ENCODE measurements around the gene PMM1. TPM values are rescaled to one million over a fixed set of nuclear protein-coding genes. Genes with fewer than 3 reads are reported as not detected.

PMM1 gene
- polyA plus RNA-seq, 1 of the 3 experiments (the other 2 are of a cell fraction) = 46.4 TPM

DNA sequence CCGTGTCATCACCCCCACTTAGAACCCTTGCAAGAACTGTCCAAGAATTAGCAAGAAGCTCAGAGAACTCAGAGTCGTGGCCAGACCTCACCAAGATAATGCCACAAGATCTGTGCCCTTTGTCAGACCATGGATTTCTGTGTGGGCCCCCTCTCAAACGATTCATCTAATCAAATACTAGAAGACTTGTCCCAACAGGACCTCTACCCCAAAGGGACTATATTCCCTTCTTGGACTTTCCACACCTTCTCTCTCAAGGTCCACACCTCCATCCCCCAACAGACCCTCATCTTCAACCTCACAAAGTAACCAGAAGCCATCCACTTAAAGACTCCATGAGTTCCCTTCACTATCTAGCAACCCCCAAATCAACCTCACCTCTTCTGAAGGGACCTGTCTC lies 48.2 kb downstream of the PMM1 start:
- WGBS (ENCODE audit: low lambda C conversion rate) = 79% methylated on average over 3 of the region's 3 CpGs
- Histone ChIP-seq H3K9me2 (no peaks in the 10 kb centered on the region), H3K27ac (ENCODE audit: low read depth in 2 of 2, low read length in 1 of 2) (no peak overlapping the region), H3K4me1 (ENCODE audit: control insufficient read depth in 1 of 2, insufficient read depth in 2 of 2, low read depth in 1 of 2, low read length in 1 of 2) (peaks cover 4 to 8% of the 10 kb centered on the region in 2 experiments; a peak in 2 of 4 replicates), H3K9ac (no peak overlapping the region), H3K36me3 (replicated peaks in 1 of 2; ENCODE audit: control insufficient read depth in 1 of 2, insufficient read depth in 2 of 2, low read length in 1 of 2) (no peaks in the 10 kb centered on the region), H3K4me3 (ENCODE audit: low read depth in 2 of 2, low read length in 1 of 2) (no peak overlapping the region), H3K9me3 (no peaks in the 10 kb centered on the region), H3K27me3 (ENCODE audit: insufficient read depth) (no peaks in the 10 kb centered on the region), H3F3A (replicated peaks; ENCODE audit: insufficient read depth) (no peaks in the 10 kb centered on the region), H3K79me2 (ENCODE audit: insufficient read depth) (peaks cover 50% of the 10 kb centered on the region), H2AFZ (ENCODE audit: low read depth) (no peak overlapping the region), H3K4me2 (no peak overlapping the region), H4K20me1 (ENCODE audit: insufficient read depth) (peaks cover 18% of the 10 kb centered on the region; the same call in 1 of the 2 replicates)
- ChIA-PET CTCF (interaction anchor here (0.6 to 2.2 kb wide), 3 partner anchors 9 to 56 kb away, joined by 3 to 12 read pairs (median 3); partner anchors contain the start of gene CSDC2), POLR2A (no interaction called here)
- DNase-seq = no peak
- TF ChIP-seq MEF2A (IDR thresholded peaks at IDR 0.05; ENCODE audit: borderline replicate concordance, low read depth) (no peak), SMC3 (IDR thresholded peaks at IDR 0.05; ENCODE audit: low read depth, low read length) (no peak), SIN3A (IDR thresholded peaks at IDR 0.05; ENCODE audit: borderline replicate concordance, low read depth, low read length) (no peak), RFX5 (IDR thresholded peaks at IDR 0.05; ENCODE audit: low read length) (no peak), GABPA (IDR thresholded peaks at IDR 0.05; ENCODE audit: low read depth) (no peak), NRF1 (IDR thresholded peaks at IDR 0.05; ENCODE audit: low read depth, low read length) (no peak), RAD21 (IDR thresholded peaks at IDR 0.05; ENCODE audit: low read length) (no peak), POLR2AphosphoS5 (IDR thresholded peaks at IDR 0.05; ENCODE audit: low read depth, low read length) (no peak), FOXM1 (IDR thresholded peaks at IDR 0.05; ENCODE audit: low read depth) (no peak), FOSL2 (IDR thresholded peaks at IDR 0.05; ENCODE audit: borderline replicate concordance, low read depth) (no peak), TAF1 (IDR thresholded peaks at IDR 0.05; ENCODE audit: borderline replicate concordance, low read depth, low read length) (no peak), TEAD4 (IDR thresholded peaks at IDR 0.05; ENCODE audit: borderline replicate concordance, insufficient read depth) (no peak), TCF12 (IDR thresholded peaks at IDR 0.05) (no peak), RCOR1 (IDR thresholded peaks at IDR 0.05; ENCODE audit: low read length) (no peak)
- TF ChIP-seq, protein P1, sequence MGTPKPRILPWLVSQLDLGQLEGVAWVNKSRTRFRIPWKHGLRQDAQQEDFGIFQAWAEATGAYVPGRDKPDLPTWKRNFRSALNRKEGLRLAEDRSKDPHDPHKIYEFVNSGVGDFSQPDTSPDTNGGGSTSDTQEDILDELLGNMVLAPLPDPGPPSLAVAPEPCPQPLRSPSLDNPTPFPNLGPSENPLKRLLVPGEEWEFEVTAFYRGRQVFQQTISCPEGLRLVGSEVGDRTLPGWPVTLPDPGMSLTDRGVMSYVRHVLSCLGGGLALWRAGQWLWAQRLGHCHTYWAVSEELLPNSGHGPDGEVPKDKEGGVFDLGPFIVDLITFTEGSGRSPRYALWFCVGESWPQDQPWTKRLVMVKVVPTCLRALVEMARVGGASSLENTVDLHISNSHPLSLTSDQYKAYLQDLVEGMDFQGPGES (IDR thresholded peaks at IDR 0.05; ENCODE audit: low read depth, low read length) = no peak
- TF ChIP-seq, protein P2, sequence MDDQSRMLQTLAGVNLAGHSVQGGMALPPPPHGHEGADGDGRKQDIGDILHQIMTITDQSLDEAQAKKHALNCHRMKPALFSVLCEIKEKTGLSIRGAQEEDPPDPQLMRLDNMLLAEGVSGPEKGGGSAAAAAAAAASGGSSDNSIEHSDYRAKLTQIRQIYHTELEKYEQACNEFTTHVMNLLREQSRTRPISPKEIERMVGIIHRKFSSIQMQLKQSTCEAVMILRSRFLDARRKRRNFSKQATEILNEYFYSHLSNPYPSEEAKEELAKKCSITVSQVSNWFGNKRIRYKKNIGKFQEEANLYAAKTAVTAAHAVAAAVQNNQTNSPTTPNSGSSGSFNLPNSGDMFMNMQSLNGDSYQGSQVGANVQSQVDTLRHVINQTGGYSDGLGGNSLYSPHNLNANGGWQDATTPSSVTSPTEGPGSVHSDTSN (IDR thresholded peaks at IDR 0.05) = no peak
- TF ChIP-seq, protein P3, sequence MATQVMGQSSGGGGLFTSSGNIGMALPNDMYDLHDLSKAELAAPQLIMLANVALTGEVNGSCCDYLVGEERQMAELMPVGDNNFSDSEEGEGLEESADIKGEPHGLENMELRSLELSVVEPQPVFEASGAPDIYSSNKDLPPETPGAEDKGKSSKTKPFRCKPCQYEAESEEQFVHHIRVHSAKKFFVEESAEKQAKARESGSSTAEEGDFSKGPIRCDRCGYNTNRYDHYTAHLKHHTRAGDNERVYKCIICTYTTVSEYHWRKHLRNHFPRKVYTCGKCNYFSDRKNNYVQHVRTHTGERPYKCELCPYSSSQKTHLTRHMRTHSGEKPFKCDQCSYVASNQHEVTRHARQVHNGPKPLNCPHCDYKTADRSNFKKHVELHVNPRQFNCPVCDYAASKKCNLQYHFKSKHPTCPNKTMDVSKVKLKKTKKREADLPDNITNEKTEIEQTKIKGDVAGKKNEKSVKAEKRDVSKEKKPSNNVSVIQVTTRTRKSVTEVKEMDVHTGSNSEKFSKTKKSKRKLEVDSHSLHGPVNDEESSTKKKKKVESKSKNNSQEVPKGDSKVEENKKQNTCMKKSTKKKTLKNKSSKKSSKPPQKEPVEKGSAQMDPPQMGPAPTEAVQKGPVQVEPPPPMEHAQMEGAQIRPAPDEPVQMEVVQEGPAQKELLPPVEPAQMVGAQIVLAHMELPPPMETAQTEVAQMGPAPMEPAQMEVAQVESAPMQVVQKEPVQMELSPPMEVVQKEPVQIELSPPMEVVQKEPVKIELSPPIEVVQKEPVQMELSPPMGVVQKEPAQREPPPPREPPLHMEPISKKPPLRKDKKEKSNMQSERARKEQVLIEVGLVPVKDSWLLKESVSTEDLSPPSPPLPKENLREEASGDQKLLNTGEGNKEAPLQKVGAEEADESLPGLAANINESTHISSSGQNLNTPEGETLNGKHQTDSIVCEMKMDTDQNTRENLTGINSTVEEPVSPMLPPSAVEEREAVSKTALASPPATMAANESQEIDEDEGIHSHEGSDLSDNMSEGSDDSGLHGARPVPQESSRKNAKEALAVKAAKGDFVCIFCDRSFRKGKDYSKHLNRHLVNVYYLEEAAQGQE (IDR thresholded peaks at IDR 0.05; ENCODE audit: low read depth, low read length) = no peak
- TF ChIP-seq, protein P4, sequence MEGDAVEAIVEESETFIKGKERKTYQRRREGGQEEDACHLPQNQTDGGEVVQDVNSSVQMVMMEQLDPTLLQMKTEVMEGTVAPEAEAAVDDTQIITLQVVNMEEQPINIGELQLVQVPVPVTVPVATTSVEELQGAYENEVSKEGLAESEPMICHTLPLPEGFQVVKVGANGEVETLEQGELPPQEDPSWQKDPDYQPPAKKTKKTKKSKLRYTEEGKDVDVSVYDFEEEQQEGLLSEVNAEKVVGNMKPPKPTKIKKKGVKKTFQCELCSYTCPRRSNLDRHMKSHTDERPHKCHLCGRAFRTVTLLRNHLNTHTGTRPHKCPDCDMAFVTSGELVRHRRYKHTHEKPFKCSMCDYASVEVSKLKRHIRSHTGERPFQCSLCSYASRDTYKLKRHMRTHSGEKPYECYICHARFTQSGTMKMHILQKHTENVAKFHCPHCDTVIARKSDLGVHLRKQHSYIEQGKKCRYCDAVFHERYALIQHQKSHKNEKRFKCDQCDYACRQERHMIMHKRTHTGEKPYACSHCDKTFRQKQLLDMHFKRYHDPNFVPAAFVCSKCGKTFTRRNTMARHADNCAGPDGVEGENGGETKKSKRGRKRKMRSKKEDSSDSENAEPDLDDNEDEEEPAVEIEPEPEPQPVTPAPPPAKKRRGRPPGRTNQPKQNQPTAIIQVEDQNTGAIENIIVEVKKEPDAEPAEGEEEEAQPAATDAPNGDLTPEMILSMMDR (IDR thresholded peaks at IDR 0.05) = no peak
- TF ChIP-seq, protein P5, sequence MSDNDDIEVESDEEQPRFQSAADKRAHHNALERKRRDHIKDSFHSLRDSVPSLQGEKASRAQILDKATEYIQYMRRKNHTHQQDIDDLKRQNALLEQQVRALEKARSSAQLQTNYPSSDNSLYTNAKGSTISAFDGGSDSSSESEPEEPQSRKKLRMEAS (IDR thresholded peaks at IDR 0.05; ENCODE audit: low read depth) = no peak

All from SK-N-SH (cell line).